DMS 273 (cell line): ENCODE measurements around the gene PLCXD3.
"Not testable (repeated sequence)": the region's sequence is repeated elsewhere in the genome, so short reads cannot be mapped to it uniquely, and the experiment has no call there.

Experiments
- DNase-seq: peaks from one replicate; lab custom pipeline; 2025; ENCODE audit not compliant: unreplicated experiment; lab: John Stamatoyannopoulos, UW

The PLCXD3 gene

GRCh38 chr5:41363343-41363986, 146.9 kb downstream of the PLCXD3 start:
- DNase-seq: no peak

- DNase-seq: no peak
These were observed 153.6 kb downstream of the PLCXD3 start for GRCh38 chr5:41356786-41357185.

- no peak for DNase-seq
These were observed 160.6 kb downstream of the PLCXD3 start for GRCh38 chr5:41349846-41350245.

GRCh38 chr5:41347569-41347968, 162.8 kb downstream of the PLCXD3 start:
- no peak for DNase-seq

- DNase-seq: no peak
These were observed 163.8 kb downstream of the PLCXD3 start for GRCh38 chr5:41346609-41347008.

- no peak for DNase-seq
These were observed 165.1 kb downstream of the PLCXD3 start for GRCh38 chr5:41345295-41345694.

GRCh38 chr5:41339339-41339738, 171.1 kb downstream of the PLCXD3 start:
- no peak for DNase-seq

- no peak for DNase-seq
These were observed 172.2 kb downstream of the PLCXD3 start for GRCh38 chr5:41338136-41338675.

- DNase-seq: no peak
These were observed 172.7 kb downstream of the PLCXD3 start for GRCh38 chr5:41337724-41338123.

- DNase-seq: no peak
These were observed 173.2 kb downstream of the PLCXD3 start for GRCh38 chr5:41337216-41337615.

GRCh38 chr5:41336471-41336870, 173.9 kb downstream of the PLCXD3 start:
- no peak for DNase-seq

- no peak for DNase-seq
These were observed 174.7 kb downstream of the PLCXD3 start for GRCh38 chr5:41335596-41336181.

- DNase-seq: no peak
These were observed 175.6 kb downstream of the PLCXD3 start for GRCh38 chr5:41334758-41335157.

- no peak for DNase-seq
These were observed 176.2 kb downstream of the PLCXD3 start for GRCh38 chr5:41334221-41334620.

GRCh38 chr5:41325074-41325473, 185.3 kb downstream of the PLCXD3 start:
- DNase-seq: no peak

GRCh38 chr5:41322826-41323225, 187.6 kb downstream of the PLCXD3 start:
- DNase-seq: not testable (repeated sequence)

GRCh38 chr5:41312478-41313060, 197.8 kb downstream of the PLCXD3 start:
- DNase-seq: no peak

GRCh38 chr5:41312066-41312465, 198.3 kb downstream of the PLCXD3 start:
- DNase-seq: no peak

GRCh38 chr5:41309275-41309674, 201.1 kb downstream of the PLCXD3 start:
- no peak for DNase-seq

GRCh38 chr5:41306005-41306404, 204.4 kb downstream of the PLCXD3 start:
- DNase-seq: no peak

GRCh38 chr5:41305056-41305455, 205.3 kb downstream of the PLCXD3 start:
- no peak for DNase-seq

GRCh38 chr5:41296066-41296465, 214.3 kb downstream of the PLCXD3 start:
- DNase-seq: no peak
